Liver (tissue), 3 donors: Measurements from ENCODE around the gene DTD1.

ENCODE experiments used
- EGR1 ChIP-seq, 2 donors: IDR thresholded peaks; 2 replicates each; pipeline ENCODE4 v1.6.1; 2016 to 2018; ENCODE audit warnings: antibody characterized with exemption in 2 of 2, low read depth in 2 of 2
- FOXA1 ChIP-seq: IDR thresholded peaks from 2 replicates; pipeline ENCODE4 v1.6.1; 2016; ENCODE audit warnings: antibody characterized with exemption
- FOXA2 ChIP-seq: IDR thresholded peaks from 2 replicates; pipeline ENCODE4 v1.6.1; 2016; ENCODE audit warnings: antibody characterized with exemption
- JUND ChIP-seq, 2 donors: IDR thresholded peaks; 2 replicates each; pipeline ENCODE4 v1.6.1; 2016; ENCODE audit warnings: antibody characterized with exemption in 2 of 2
- RAD21 ChIP-seq, 2 donors: IDR thresholded peaks; 2 replicates each; pipeline ENCODE4 v1.6.1; 2016; ENCODE audit warnings: antibody characterized with exemption in 2 of 2, mild to moderate bottlenecking in 2 of 2
- RXRA ChIP-seq, 2 donors: IDR thresholded peaks; 2 replicates each; pipeline ENCODE4 v1.6.1; 2017 to 2018; ENCODE audit warnings: antibody characterized with exemption in 2 of 2, mild to moderate bottlenecking in 1 of 2
- YY1 ChIP-seq: IDR thresholded peaks from 2 replicates; pipeline ENCODE4 v1.6.1; 2016; ENCODE audit warnings: antibody characterized with exemption, mild to moderate bottlenecking
- TF ChIP-seq, protein P1 (sequence below): IDR thresholded peaks from 2 replicates; pipeline ENCODE4 v1.6.1; 2016; ENCODE audit warnings: antibody characterized with exemption
- TF ChIP-seq, protein P2 (sequence below): fragments of 150-350 bp; IDR thresholded peaks from 2 replicates; pipeline ENCODE4 v1.5.1; 2017; ENCODE audit warnings: improper control_type of control experiment, low read depth, low read length; ENCODE audit not compliant: missing input control
- TF ChIP-seq, protein P3 (sequence below): IDR thresholded peaks from 2 replicates; pipeline ENCODE4 v1.6.1; 2016; ENCODE audit warnings: antibody characterized with exemption, mild to moderate bottlenecking
- TF ChIP-seq, protein P4 (sequence below): IDR thresholded peaks from 2 replicates; pipeline ENCODE4 v1.6.1; 2016; ENCODE audit warnings: antibody characterized with exemption
- TF ChIP-seq, protein P5 (sequence below): IDR thresholded peaks from 2 replicates; pipeline ENCODE4 v1.6.1; 2016; ENCODE audit warnings: antibody characterized with exemption
- donor health status: healthy.
- donor health status: healthy.

DNA sequence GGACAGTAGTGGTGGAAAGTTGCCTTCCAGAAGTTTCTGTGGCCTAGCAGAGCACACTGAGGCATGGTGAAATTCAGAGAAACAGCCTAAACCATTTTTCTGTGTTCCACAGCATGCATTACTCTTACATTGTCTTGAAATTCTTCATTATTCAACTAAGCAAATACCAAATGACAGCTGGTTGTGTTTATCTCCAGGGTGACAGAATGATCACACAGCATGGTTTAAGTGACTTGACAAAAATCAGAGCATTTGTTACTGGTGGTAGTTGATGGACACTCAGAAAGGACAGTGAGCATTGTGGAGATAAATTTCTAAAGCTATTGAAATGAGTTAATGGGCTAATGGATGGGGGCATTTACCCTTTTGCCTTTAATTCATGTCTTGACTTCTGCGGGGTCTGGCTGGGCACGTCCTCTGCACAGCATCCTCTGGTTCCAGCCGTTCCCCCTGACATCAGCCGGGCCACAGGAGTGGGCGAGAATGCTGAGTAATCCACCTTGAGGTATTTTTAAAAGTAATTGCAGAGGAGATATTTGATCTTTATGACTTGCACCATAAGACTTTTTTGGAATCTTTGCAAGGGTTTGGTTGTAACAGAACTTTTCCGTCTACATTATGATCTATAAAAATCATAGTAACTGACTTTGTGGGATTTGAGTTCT, 146.8 kb downstream of the DTD1 start:
- TF ChIP-seq, protein P1, sequence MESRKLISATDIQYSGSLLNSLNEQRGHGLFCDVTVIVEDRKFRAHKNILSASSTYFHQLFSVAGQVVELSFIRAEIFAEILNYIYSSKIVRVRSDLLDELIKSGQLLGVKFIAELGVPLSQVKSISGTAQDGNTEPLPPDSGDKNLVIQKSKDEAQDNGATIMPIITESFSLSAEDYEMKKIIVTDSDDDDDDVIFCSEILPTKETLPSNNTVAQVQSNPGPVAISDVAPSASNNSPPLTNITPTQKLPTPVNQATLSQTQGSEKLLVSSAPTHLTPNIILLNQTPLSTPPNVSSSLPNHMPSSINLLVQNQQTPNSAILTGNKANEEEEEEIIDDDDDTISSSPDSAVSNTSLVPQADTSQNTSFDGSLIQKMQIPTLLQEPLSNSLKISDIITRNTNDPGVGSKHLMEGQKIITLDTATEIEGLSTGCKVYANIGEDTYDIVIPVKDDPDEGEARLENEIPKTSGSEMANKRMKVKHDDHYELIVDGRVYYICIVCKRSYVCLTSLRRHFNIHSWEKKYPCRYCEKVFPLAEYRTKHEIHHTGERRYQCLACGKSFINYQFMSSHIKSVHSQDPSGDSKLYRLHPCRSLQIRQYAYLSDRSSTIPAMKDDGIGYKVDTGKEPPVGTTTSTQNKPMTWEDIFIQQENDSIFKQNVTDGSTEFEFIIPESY: no peak
- TF ChIP-seq YY1: no peak
- TF ChIP-seq, protein P2, sequence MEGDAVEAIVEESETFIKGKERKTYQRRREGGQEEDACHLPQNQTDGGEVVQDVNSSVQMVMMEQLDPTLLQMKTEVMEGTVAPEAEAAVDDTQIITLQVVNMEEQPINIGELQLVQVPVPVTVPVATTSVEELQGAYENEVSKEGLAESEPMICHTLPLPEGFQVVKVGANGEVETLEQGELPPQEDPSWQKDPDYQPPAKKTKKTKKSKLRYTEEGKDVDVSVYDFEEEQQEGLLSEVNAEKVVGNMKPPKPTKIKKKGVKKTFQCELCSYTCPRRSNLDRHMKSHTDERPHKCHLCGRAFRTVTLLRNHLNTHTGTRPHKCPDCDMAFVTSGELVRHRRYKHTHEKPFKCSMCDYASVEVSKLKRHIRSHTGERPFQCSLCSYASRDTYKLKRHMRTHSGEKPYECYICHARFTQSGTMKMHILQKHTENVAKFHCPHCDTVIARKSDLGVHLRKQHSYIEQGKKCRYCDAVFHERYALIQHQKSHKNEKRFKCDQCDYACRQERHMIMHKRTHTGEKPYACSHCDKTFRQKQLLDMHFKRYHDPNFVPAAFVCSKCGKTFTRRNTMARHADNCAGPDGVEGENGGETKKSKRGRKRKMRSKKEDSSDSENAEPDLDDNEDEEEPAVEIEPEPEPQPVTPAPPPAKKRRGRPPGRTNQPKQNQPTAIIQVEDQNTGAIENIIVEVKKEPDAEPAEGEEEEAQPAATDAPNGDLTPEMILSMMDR: no peak
- TF ChIP-seq, protein P3, sequence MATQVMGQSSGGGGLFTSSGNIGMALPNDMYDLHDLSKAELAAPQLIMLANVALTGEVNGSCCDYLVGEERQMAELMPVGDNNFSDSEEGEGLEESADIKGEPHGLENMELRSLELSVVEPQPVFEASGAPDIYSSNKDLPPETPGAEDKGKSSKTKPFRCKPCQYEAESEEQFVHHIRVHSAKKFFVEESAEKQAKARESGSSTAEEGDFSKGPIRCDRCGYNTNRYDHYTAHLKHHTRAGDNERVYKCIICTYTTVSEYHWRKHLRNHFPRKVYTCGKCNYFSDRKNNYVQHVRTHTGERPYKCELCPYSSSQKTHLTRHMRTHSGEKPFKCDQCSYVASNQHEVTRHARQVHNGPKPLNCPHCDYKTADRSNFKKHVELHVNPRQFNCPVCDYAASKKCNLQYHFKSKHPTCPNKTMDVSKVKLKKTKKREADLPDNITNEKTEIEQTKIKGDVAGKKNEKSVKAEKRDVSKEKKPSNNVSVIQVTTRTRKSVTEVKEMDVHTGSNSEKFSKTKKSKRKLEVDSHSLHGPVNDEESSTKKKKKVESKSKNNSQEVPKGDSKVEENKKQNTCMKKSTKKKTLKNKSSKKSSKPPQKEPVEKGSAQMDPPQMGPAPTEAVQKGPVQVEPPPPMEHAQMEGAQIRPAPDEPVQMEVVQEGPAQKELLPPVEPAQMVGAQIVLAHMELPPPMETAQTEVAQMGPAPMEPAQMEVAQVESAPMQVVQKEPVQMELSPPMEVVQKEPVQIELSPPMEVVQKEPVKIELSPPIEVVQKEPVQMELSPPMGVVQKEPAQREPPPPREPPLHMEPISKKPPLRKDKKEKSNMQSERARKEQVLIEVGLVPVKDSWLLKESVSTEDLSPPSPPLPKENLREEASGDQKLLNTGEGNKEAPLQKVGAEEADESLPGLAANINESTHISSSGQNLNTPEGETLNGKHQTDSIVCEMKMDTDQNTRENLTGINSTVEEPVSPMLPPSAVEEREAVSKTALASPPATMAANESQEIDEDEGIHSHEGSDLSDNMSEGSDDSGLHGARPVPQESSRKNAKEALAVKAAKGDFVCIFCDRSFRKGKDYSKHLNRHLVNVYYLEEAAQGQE: no peak
- TF ChIP-seq RXRA (IDR thresholded peaks at IDR 0.05): no peak
- TF ChIP-seq, protein P4, sequence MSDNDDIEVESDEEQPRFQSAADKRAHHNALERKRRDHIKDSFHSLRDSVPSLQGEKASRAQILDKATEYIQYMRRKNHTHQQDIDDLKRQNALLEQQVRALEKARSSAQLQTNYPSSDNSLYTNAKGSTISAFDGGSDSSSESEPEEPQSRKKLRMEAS: no peak
- TF ChIP-seq RAD21 (IDR thresholded peaks at IDR 0.05): no peak
- TF ChIP-seq EGR1 (IDR thresholded peaks at IDR 0.05; ENCODE audit: low read depth in 2 of 2): no peak
- no peak for TF ChIP-seq FOXA2
- TF ChIP-seq JUND (IDR thresholded peaks at IDR 0.05): no peak
- no peak for TF ChIP-seq FOXA1
- TF ChIP-seq, protein P5, sequence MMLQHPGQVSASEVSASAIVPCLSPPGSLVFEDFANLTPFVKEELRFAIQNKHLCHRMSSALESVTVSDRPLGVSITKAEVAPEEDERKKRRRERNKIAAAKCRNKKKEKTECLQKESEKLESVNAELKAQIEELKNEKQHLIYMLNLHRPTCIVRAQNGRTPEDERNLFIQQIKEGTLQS: no peak
